ENCODE results near the gene LYSMD2.

GRCh38 chr15:51675234-51675633, 62.2 kb downstream of the LYSMD2 start:
- no peak for TF ChIP-seq CTCF (conservative IDR thresholded peaks at IDR 0.05 in 1 of 2, IDR thresholded peaks at IDR 0.05 in 1 of 2; ENCODE audit: extremely low read depth in 1 of 2, insufficient read depth in 1 of 2, low read depth in 1 of 2, low read length in 2 of 2)
- TF ChIP-seq EZH2 (IDR thresholded peaks at IDR 0.05; ENCODE audit: borderline replicate concordance, low read length): no peak

Data from mammary epithelial cell (primary cell).